Skeletal muscle tissue (tissue), 4 donors: ENCODE data around the gene GNL2. TPM values are rescaled to one million over a fixed set of nuclear protein-coding genes. Genes with fewer than 3 reads are reported as not detected.

Source experiments
- H3K27ac ChIP-seq: one replicate; pipeline ENCODE4 v1.7.0; 2013; ENCODE audit warnings: mild to moderate bottlenecking, low read depth, low read length, inconsistent platforms
- H3K27me3 ChIP-seq, 3 donors: one replicate each; pipeline ENCODE4 v1.7.0; 2013; ENCODE audit warnings: low read length in 3 of 3; ENCODE audit not compliant: control insufficient read depth in 3 of 3, insufficient read depth in 3 of 3
- H3K36me3 ChIP-seq, 3 donors: one replicate each; pipeline ENCODE4 v1.7.0; 2013; ENCODE audit warnings: low read length in 3 of 3; ENCODE audit not compliant: control insufficient read depth in 3 of 3, insufficient read depth in 3 of 3
- H3K4me1 ChIP-seq, 3 donors: one replicate each; pipeline ENCODE4 v1.7.0; 2013; ENCODE audit warnings: low read length in 3 of 3, mild to moderate bottlenecking in 3 of 3; ENCODE audit not compliant: control insufficient read depth in 3 of 3, insufficient read depth in 3 of 3
- H3K4me3 ChIP-seq, 3 donors: one replicate each; pipeline ENCODE4 v1.7.0; 2013; ENCODE audit warnings: low read length in 3 of 3
- H3K9ac ChIP-seq, 3 donors: one replicate each; pipeline ENCODE4 v1.7.0; 2013; ENCODE audit warnings: low read length in 3 of 3, mild to moderate bottlenecking in 3 of 3, moderate library complexity in 2 of 3, low read depth in 1 of 3
- H3K9me3 ChIP-seq, 3 donors: one replicate each; pipeline ENCODE4 v1.7.0; 2013; ENCODE audit warnings: low read length in 3 of 3; ENCODE audit not compliant: control insufficient read depth in 3 of 3
- total RNA-seq: library from RNA; depleted of rRNA; stranded (reverse); fragments of >200 nt; gene quantifications from one replicate; pipeline ENCODE4 v1.2.3, GENCODE V29; 2014
- donor health status: Osteomylitis.

GNL2 gene
- total RNA-seq, 1 donor from 2014 or later: 39.7 TPM

DNA sequence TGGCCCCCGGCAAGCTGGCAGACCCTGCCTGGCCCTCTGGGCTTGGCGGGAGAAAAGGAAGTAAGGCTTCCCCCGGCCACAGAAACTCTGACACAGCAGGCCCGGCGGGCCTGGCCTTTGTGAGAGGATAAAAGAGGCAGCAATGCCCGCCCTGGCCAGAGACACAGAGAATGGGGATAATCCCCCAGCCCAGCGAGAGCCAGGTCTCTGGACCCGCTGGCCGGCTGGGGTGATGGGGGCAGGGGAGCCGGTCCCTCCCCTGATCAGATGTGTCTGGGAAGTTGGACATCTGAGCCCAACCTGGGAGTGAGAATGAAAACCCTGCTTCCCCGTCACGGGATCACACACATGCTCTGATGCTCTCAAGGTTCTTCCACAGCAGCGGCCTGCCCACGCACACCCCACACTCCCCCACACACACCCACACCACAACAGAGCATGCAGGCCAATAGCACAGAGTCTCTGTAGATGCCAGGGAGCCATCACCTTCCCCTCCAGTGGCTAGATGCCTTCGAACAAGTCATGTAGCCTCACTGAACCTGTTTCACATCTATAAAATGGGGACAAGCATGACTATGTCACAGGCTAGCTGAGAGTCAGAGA lies 34.8 kb upstream of the GNL2 start:
- no peak overlapping the region for H3K4me3 ChIP-seq
- no peaks in the 10 kb centered on the region for H3K36me3 ChIP-seq
- no peak overlapping the region for H3K27ac ChIP-seq
- H3K9ac ChIP-seq: no peak overlapping the region
- H3K4me1 ChIP-seq: no peaks in the 10 kb centered on the region
- no peaks in the 10 kb centered on the region for H3K9me3 ChIP-seq
- H3K27me3 ChIP-seq: peaks cover 69 to 94% (median 92%) of the 10 kb centered on the region in 3 donors

DNA sequence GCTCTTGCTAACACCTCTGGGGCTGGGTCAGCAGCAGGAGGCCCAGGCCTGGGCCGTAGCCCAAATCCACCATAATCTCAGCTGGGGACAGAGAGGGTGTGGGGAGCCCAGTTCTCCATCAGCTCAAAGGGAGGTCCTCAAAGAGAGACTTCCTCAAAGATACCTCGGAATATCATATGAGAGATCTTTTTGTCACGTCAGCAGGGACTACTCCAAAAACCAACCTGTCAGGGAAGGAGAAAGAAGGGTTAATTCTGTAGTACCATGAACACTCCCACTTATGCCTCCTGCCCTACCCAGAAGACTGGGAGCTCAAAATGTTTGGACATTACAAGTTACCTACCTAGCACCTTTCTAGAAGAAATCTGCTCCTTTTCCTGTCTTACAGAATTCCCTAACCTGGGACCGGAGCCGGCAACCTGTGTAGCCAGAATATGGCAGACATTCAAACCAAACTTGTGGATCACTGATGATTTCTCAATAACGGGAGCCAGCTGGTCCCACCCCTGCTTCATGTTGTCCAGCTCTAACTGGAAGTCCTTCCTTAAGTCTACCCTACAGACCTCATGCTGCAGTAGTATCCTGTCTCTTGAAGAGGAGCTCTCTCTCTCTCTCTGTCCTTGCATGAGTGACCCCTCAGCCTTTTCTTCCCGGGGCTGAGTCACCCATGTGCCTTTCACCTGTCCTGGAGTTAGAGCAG lies 34.1 kb upstream of the GNL2 start:
- peaks cover 62 to 91% (median 89%) of the 10 kb centered on the region in 3 donors for H3K27me3 ChIP-seq
- no peaks in the 10 kb centered on the region for H3K9me3 ChIP-seq
- no peak overlapping the region for H3K27ac ChIP-seq
- H3K9ac ChIP-seq: no peak overlapping the region
- no peaks in the 10 kb centered on the region for H3K36me3 ChIP-seq
- H3K4me1 ChIP-seq: no peaks in the 10 kb centered on the region
- no peak overlapping the region for H3K4me3 ChIP-seq

DNA sequence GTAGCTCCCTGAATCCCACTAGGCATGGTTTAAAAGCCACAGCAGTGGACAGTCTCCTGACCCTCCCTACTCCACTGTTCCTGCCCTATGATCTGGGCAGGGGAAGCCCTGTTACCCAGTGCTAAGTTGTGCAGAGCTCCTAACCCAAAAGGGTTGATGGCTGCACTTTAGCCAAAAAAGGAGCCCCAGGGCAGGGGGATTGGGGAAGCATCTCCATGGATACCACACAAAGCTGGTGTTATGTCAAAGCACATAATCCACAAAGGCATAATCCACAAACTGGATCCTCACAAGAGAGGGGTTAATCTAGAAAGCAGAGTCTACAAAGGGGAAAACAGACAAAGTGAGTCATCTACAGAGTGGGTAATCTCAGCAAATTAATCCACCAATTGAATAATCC lies 33.3 kb upstream of the GNL2 start:
- Histone ChIP-seq H3K4me3 (no peak overlapping the region), H3K9ac (no peak overlapping the region), H3K9me3 (no peaks in the 10 kb centered on the region), H3K4me1 (no peaks in the 10 kb centered on the region), H3K27ac (no peak overlapping the region), H3K36me3 (no peaks in the 10 kb centered on the region), H3K27me3 (peaks cover 59 to 86% (median 86%) of the 10 kb centered on the region in 3 donors)

- no peak overlapping the region for H3K27ac ChIP-seq
- H3K4me3 ChIP-seq: no peak overlapping the region
- H3K4me1 ChIP-seq: no peaks in the 10 kb centered on the region
- no peaks in the 10 kb centered on the region for H3K9me3 ChIP-seq
- H3K36me3 ChIP-seq: no peaks in the 10 kb centered on the region
- H3K27me3 ChIP-seq: peaks cover 54 to 81% (median 80%) of the 10 kb centered on the region in 3 donors
- H3K9ac ChIP-seq: no peak overlapping the region
Measured at GRCh38 chr1:37628026-37628556, 32.4 kb upstream of the GNL2 start.

DNA sequence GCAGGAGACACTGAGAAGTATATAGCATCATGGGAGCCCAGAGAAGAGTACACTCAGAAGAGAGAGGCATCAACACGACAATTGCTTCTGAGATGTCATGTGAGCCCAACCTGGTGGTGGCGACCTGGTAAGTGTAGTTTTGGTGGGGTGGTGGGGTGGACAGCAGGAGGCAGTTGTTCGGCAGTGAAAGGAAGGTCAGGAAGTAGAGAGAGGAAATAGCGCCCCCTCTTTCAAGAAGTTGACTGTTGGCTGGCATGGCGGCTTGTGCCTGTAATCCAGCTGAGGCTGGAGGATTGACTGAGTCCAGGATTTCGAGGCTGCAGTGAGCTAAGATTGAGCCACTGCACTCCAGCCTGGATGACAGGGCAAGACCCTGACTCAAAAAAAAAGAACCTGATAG lies 26.4 kb upstream of the GNL2 start:
- H3K4me3 ChIP-seq: no peak overlapping the region
- H3K9me3 ChIP-seq: no peaks in the 10 kb centered on the region
- H3K9ac ChIP-seq: no peak overlapping the region
- no peaks in the 10 kb centered on the region for H3K36me3 ChIP-seq
- H3K27ac ChIP-seq: no peak overlapping the region
- H3K27me3 ChIP-seq: peaks cover 46 to 62% (median 51%) of the 10 kb centered on the region in 3 donors
- H3K4me1 ChIP-seq: no peaks in the 10 kb centered on the region

DNA sequence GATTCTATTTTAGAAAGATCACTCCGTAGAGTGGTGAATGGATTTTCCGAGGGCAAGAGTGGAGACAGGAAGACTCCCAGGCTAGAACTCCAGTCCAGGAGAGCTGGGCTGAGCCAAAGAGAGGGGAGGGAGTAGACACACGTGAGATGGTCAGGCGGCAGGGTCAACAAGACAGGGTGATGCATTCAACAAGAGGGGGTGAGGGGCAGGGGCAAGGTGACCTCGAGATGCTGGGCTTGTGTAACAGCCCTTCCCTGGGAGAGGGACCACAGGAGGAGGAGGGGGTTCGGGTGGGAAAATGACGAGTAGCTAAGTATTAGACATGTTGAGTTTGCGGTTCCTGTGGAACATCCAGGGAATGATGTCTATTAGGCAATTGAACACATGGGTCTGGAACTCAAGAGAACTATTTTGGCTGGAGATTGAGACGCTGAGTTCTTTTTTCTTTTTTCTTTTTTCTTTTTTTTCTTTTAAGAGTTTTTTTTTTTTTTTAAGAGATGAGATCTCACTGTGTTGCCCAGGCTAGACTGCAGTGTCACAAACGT lies 25.7 kb upstream of the GNL2 start:
- Histone ChIP-seq H3K9ac (no peak overlapping the region), H3K9me3 (no peaks in the 10 kb centered on the region), H3K27me3 (peaks cover 39 to 61% (median 51%) of the 10 kb centered on the region in 3 donors), H3K4me3 (no peak overlapping the region), H3K27ac (no peak overlapping the region), H3K4me1 (no peaks in the 10 kb centered on the region), H3K36me3 (no peaks in the 10 kb centered on the region)

GRCh38 chr1:37620707-37621106 lies 25.0 kb upstream of the GNL2 start:
- no peak overlapping the region for H3K27ac ChIP-seq
- no peaks in the 10 kb centered on the region for H3K36me3 ChIP-seq
- H3K4me3 ChIP-seq: no peak overlapping the region
- H3K9ac ChIP-seq: no peak overlapping the region
- H3K9me3 ChIP-seq: no peaks in the 10 kb centered on the region
- peaks cover 41 to 62% (median 52%) of the 10 kb centered on the region in 3 donors for H3K27me3 ChIP-seq
- no peaks in the 10 kb centered on the region for H3K4me1 ChIP-seq

DNA sequence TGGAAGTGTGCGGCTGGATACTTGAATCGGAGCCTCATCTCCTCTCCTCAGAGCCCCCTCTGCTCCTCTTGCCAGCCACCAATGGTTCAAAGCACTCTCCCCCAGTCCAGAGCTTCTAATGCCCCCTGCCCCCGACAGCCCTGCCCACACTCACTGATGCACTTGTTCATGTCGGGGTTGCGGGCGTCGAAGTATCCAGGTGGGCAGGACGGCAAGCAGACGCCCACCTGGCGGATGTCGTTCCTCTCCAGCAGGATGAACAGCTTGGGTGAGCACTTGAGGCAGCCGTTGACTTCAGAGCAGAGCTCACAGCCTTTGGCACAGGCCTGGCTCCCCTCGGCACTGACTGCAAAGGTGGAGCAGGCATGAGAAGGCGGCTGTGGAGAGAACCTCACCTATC lies 20.6 kb upstream of the GNL2 start:
- Histone ChIP-seq H3K27ac (no peak overlapping the region), H3K27me3 (peaks cover 38 to 61% (median 60%) of the 10 kb centered on the region in 3 donors), H3K4me1 (no peaks in the 10 kb centered on the region), H3K4me3 (no peak overlapping the region), H3K9ac (no peak overlapping the region), H3K36me3 (no peaks in the 10 kb centered on the region), H3K9me3 (no peaks in the 10 kb centered on the region)

DNA sequence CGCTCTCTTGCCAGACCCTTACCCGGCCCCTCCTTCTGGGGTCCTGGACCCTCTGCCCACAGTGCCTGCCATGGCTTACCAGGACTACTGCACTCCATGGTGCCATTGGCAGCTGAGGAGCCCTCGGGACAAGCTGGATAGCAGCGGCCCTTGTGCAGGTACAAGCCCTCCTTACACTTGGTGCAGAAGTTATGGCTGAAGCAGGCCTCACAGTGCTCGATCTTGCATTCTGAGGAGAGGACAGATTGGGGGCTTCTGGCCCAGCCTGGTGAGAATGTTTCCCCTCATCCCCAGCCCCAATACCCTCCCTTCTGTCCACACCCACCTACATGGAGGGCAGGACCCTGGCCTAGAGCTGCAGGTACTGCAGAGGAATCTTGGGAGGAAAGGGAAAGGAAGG lies 18.4 kb upstream of the GNL2 start:
- H3K4me1 ChIP-seq: no peaks in the 10 kb centered on the region
- no peaks in the 10 kb centered on the region for H3K9me3 ChIP-seq
- H3K4me3 ChIP-seq: no peak overlapping the region
- no peaks in the 10 kb centered on the region for H3K36me3 ChIP-seq
- H3K27me3 ChIP-seq: peaks cover 26 to 54% (median 50%) of the 10 kb centered on the region in 3 donors
- H3K27ac ChIP-seq: no peak overlapping the region
- H3K9ac ChIP-seq: no peak overlapping the region

- peaks cover 18 to 56% (median 51%) of the 10 kb centered on the region in 3 donors for H3K27me3 ChIP-seq
- H3K4me3 ChIP-seq: no peak overlapping the region
- H3K9me3 ChIP-seq: no peaks in the 10 kb centered on the region
- H3K27ac ChIP-seq: no peak overlapping the region
- no peak overlapping the region for H3K9ac ChIP-seq
- no peaks in the 10 kb centered on the region for H3K36me3 ChIP-seq
- no peaks in the 10 kb centered on the region for H3K4me1 ChIP-seq
Measured at GRCh38 chr1:37612186-37612585, 16.4 kb upstream of the GNL2 start.
